ENCODE data around the gene YIPF5.

Gene YIPF5

GRCh38 chr5:144122081-144122480 lies 48.4 kb downstream of the YIPF5 start:
- no peak for FAIRE-seq

DNA sequence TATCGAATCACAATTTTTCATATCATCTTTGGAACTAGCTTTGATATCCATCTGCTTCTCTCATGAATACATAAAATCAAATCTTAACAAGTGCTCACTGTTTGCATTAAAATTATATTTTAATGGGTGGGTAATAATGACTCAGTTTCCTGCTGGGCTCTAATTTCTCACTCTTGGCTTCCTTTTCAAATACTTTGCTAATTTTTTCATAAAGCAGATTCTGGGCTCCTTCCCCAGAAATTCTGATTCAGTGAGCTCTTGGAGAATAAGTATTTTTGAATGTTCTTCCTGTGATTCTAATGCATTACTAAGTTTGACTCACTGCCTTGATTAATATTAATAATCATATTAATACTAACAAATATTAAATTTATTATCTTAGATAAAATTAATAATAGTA lies 48.9 kb downstream of the YIPF5 start:
- no peak for FAIRE-seq

GRCh38 chr5:144120661-144121180 lies 49.7 kb downstream of the YIPF5 start:
- FAIRE-seq, result no peak

GRCh38 chr5:144117412-144117811 lies 53.0 kb downstream of the YIPF5 start:
- FAIRE-seq, result no peak

GRCh38 chr5:144114571-144114970 lies 55.9 kb downstream of the YIPF5 start:
- FAIRE-seq, result no peak

Measured in TTC549 (cell line).